ENCODE results near the gene PXDN.

Gene PXDN

GRCh38 chr2:1715184-1716013 lies 28.9 kb downstream of the PXDN start:
- TF ChIP-seq CTCF (conservative IDR thresholded peaks at IDR 0.05; ENCODE audit: low read length): no peak
- DNase-seq (ENCODE audit: low read depth): peak; percentile 86
- H3K4me3 ChIP-seq (ENCODE audit: low read length): peak overlapping the region; percentile 7; the same call in 1 of the 2 replicates

- DNase-seq (ENCODE audit: low read depth): no peak
- TF ChIP-seq CTCF (conservative IDR thresholded peaks at IDR 0.05; ENCODE audit: low read length): no peak
- no peak overlapping the region for H3K4me3 ChIP-seq (ENCODE audit: low read length)
These were observed 29.8 kb downstream of the PXDN start for GRCh38 chr2:1714291-1715064.

- DNase-seq (ENCODE audit: low read depth): no peak
- no peak overlapping the region for H3K4me3 ChIP-seq (ENCODE audit: low read length)
- TF ChIP-seq CTCF (conservative IDR thresholded peaks at IDR 0.05; ENCODE audit: low read length): no peak
These were observed 30.5 kb downstream of the PXDN start for GRCh38 chr2:1713839-1714236.

GRCh38 chr2:1713142-1713838 lies 31.0 kb downstream of the PXDN start:
- TF ChIP-seq CTCF (conservative IDR thresholded peaks at IDR 0.05; ENCODE audit: low read length): no peak
- DNase-seq (ENCODE audit: low read depth): no peak
- no peak overlapping the region for H3K4me3 ChIP-seq (ENCODE audit: low read length)

GRCh38 chr2:1709946-1710560 lies 34.3 kb downstream of the PXDN start:
- H3K4me3 ChIP-seq (ENCODE audit: low read length): no peak overlapping the region
- TF ChIP-seq CTCF (conservative IDR thresholded peaks at IDR 0.05; ENCODE audit: low read length): no peak
- DNase-seq (ENCODE audit: low read depth): no peak

- no peak overlapping the region for H3K4me3 ChIP-seq (ENCODE audit: low read length)
- no peak for DNase-seq (ENCODE audit: low read depth)
- no peak for TF ChIP-seq CTCF (conservative IDR thresholded peaks at IDR 0.05; ENCODE audit: low read length)
These were observed 35.0 kb downstream of the PXDN start for GRCh38 chr2:1709335-1709605.
